MM.1S (cell line): ENCODE data around the gene ARFRP1.

ENCODE experiments used
- DNase-seq: peaks from one replicate; pipeline ENCODE4 v3.0.0-alpha.2; 2015
- H2AFZ ChIP-seq: fragments of 300-600 bp; sonication (generic); 2 replicates; pipeline ENCODE4 v1.6.0; 2016; ENCODE audit warnings: antibody characterized with exemption, low read length
- H3F3A ChIP-seq: fragments of 300-600 bp; sonication (generic); 2 replicates; pipeline ENCODE4 v1.6.1; 2016; ENCODE audit warnings: mild to moderate bottlenecking, antibody characterized with exemption, low read length, moderate library complexity, mixed read lengths; ENCODE audit not compliant: insufficient read depth
- H3K27ac ChIP-seq: fragments of 300-600 bp; sonication (generic); 2 replicates; pipeline ENCODE4 v1.5.1; 2016; ENCODE audit warnings: mild to moderate bottlenecking, low read length
- H3K27me3 ChIP-seq: fragments of 300-600 bp; sonication (generic); replicated peaks from 2 replicates; pipeline ENCODE4 v1.6.0; 2016; ENCODE audit warnings: low read length; ENCODE audit not compliant: insufficient read depth
- H3K36me3 ChIP-seq: fragments of 300-600 bp; sonication (generic); replicated peaks from 2 replicates; pipeline ENCODE4 v1.6.1; 2016; ENCODE audit warnings: mild to moderate bottlenecking, low read length, mixed read lengths; ENCODE audit not compliant: insufficient read depth
- H3K4me1 ChIP-seq: fragments of 300-600 bp; sonication (generic); 2 replicates; pipeline ENCODE4 v1.6.1; 2016; ENCODE audit warnings: low read length, mixed read lengths
- H3K4me2 ChIP-seq: fragments of 300-600 bp; sonication (generic); 2 replicates; pipeline ENCODE4 v1.6.0; 2016; ENCODE audit warnings: low read depth, low read length
- H3K4me3 ChIP-seq: fragments of 300-600 bp; sonication (generic); 2 replicates; pipeline ENCODE4 v1.5.1; 2016; ENCODE audit warnings: low read length, mixed read lengths
- H3K79me2 ChIP-seq: fragments of 300-600 bp; sonication (generic); 2 replicates; pipeline ENCODE4 v1.6.1; 2016; ENCODE audit warnings: mixed run types, low read length, mixed read lengths
- H3K9ac ChIP-seq: fragments of 300-600 bp; sonication (generic); 2 replicates; pipeline ENCODE4 v1.6.1; 2016; ENCODE audit warnings: low read length, mixed read lengths
- H3K9me2 ChIP-seq: fragments of 300-600 bp; sonication (generic); replicated peaks from 2 replicates; pipeline ENCODE4 v1.6.1; 2016; ENCODE audit warnings: mild to moderate bottlenecking, low read length, mixed read lengths; ENCODE audit not compliant: insufficient read depth
- H3K9me3 ChIP-seq: fragments of 300-600 bp; sonication (generic); replicated peaks from 2 replicates; pipeline ENCODE4 v1.6.1; 2016; ENCODE audit warnings: mild to moderate bottlenecking, low read length, mixed read lengths; ENCODE audit not compliant: insufficient read depth
- H4K20me1 ChIP-seq: fragments of 300-600 bp; sonication (generic); 2 replicates; pipeline ENCODE4 v1.6.1; 2016; ENCODE audit warnings: mild to moderate bottlenecking, low read length, moderate library complexity, mixed read lengths; ENCODE audit not compliant: insufficient read depth
- EZH2 ChIP-seq: fragments of 300-600 bp; sonication (generic); optimal IDR thresholded peaks from 2 replicates; pipeline ENCODE3; 2017; ENCODE audit warnings: low read depth, mild to moderate bottlenecking, antibody characterized with exemption, low read length, mixed read lengths
- EZH2phosphoT487 ChIP-seq: fragments of 300-600 bp; sonication (generic); IDR thresholded peaks from 2 replicates; pipeline ENCODE4 v1.6.1; 2018; ENCODE audit warnings: antibody characterized with exemption, low read length
- TF ChIP-seq, protein P1 (sequence below): fragments of 300-600 bp; sonication (generic); IDR thresholded peaks from 2 replicates; pipeline ENCODE4 v1.5.1; 2016; ENCODE audit warnings: antibody characterized with exemption, low read length, mixed read lengths

ARFRP1 gene

DNA sequence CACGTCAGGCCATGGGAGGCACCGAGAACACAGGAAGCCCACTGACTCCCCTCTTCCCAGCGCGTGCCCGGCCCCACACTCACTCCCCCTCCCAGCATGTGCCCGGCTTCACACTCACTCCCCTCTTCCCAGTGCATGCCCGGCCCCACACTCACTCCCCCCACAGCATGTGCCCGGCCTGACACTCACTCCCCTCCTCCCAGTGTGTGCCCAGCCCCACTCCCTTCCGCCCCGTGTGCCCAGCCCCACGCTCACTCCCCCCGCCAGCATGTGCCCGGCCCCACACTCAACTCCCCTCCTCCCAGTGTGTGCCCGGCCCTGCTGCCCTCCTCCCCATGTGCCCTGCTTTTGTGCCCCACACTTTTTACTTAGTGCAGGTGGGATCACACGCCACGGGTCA lies 39.9 kb downstream of the ARFRP1 start:
- no peak for DNase-seq
- H3K9me3 ChIP-seq, result no peaks in the 10 kb centered on the region
- H3K9ac ChIP-seq, result no peak overlapping the region
- TF ChIP-seq EZH2, result no peak
- no peaks in the 10 kb centered on the region for H3F3A ChIP-seq
- no peaks in the 10 kb centered on the region for H3K27me3 ChIP-seq
- H3K4me1 ChIP-seq, result no peaks in the 10 kb centered on the region
- no peaks in the 10 kb centered on the region; the same call in 1 of the 2 replicates for H3K36me3 ChIP-seq
- H4K20me1 ChIP-seq, result no peaks in the 10 kb centered on the region
- no peak overlapping the region for H3K4me3 ChIP-seq
- H3K9me2 ChIP-seq, result no peaks in the 10 kb centered on the region
- no peak overlapping the region for H2AFZ ChIP-seq
- no peaks in the 10 kb centered on the region for H3K79me2 ChIP-seq
- H3K4me2 ChIP-seq, result no peak overlapping the region
- H3K27ac ChIP-seq, result no peak overlapping the region

DNA sequence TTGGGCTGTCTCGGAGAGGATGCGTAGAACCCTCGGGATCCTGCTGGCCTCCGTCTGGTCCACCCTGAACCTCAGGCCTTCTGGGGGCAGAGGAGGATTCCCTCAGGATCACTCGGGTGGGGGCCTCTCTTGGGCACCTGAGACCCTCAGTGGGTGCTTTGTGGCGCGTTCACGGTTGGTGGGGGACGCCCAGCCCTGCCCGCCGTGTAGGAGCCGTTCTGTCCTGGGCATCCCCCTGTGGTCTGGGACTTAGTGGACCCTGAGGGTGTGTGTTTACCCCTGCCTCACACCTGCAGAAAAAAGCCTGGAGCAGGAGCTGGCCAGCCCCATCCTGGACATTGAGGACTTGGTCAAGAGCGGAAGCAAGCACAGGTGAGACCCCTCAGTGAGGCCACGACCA lies 42.1 kb downstream of the ARFRP1 start:
- H3K27ac ChIP-seq, result no peak overlapping the region
- no peaks in the 10 kb centered on the region for H3K4me1 ChIP-seq
- H3K4me3 ChIP-seq, result no peak overlapping the region
- no peaks in the 10 kb centered on the region; the same call in 1 of the 2 replicates for H3K36me3 ChIP-seq
- H3K9me3 ChIP-seq, result no peaks in the 10 kb centered on the region
- no peaks in the 10 kb centered on the region for H4K20me1 ChIP-seq
- no peaks in the 10 kb centered on the region for H3F3A ChIP-seq
- no peaks in the 10 kb centered on the region for H3K9me2 ChIP-seq
- no peak for DNase-seq
- H2AFZ ChIP-seq, result no peak overlapping the region
- no peak overlapping the region for H3K4me2 ChIP-seq
- peaks cover 7% of the 10 kb centered on the region; the same call in 1 of the 2 replicates for H3K79me2 ChIP-seq
- TF ChIP-seq EZH2phosphoT487 (no peak), EZH2 (no peak)
- TF ChIP-seq, protein P1, sequence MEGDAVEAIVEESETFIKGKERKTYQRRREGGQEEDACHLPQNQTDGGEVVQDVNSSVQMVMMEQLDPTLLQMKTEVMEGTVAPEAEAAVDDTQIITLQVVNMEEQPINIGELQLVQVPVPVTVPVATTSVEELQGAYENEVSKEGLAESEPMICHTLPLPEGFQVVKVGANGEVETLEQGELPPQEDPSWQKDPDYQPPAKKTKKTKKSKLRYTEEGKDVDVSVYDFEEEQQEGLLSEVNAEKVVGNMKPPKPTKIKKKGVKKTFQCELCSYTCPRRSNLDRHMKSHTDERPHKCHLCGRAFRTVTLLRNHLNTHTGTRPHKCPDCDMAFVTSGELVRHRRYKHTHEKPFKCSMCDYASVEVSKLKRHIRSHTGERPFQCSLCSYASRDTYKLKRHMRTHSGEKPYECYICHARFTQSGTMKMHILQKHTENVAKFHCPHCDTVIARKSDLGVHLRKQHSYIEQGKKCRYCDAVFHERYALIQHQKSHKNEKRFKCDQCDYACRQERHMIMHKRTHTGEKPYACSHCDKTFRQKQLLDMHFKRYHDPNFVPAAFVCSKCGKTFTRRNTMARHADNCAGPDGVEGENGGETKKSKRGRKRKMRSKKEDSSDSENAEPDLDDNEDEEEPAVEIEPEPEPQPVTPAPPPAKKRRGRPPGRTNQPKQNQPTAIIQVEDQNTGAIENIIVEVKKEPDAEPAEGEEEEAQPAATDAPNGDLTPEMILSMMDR, result no peak
- H3K9ac ChIP-seq, result no peak overlapping the region
- no peaks in the 10 kb centered on the region for H3K27me3 ChIP-seq

DNA sequence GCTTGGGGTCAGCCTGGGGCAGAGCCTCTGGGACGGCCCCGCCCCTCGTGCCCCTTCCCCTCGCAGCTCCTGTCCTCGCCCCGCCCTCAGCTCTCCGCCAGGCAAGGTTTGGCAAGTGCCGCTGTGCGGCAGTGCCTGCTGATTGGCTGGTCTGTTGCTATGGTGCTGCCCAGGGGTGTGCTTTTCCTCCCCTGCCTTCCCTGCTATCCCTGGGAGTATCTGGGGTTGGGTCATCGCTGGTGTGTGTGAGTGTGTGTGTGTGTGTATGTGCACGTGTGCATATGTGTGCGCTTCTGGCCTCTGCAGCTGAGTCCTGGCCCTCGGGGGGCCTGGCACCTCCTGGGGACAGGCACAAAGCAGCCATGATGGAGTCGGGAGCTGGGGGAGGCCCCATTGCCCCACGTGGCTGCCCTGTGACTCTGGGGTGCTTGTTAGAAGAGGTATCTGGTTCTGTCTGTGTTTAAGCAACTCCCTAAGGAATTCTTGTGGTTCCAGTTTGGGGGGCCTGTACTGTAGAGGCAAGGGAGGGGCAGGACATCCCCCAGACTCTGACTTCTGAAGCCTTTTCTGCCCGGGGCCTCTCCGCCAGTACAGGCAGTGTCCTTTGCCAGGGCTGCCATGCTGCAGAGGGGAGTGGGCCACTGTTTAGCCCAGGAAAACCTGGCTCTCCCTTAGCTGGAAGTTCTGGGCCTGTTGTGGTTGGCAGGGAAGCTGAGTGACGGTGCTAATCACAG lies 42.7 kb downstream of the ARFRP1 start:
- DNase-seq, result no peak
- Histone ChIP-seq H3K36me3 (no peaks in the 10 kb centered on the region; the same call in 1 of the 2 replicates), H3K27me3 (no peaks in the 10 kb centered on the region), H3K27ac (no peak overlapping the region), H3K4me2 (no peak overlapping the region), H4K20me1 (no peaks in the 10 kb centered on the region), H3K9me3 (no peaks in the 10 kb centered on the region), H3K4me3 (no peak overlapping the region), H3K79me2 (peaks cover 9% of the 10 kb centered on the region; the same call in 1 of the 2 replicates), H3F3A (no peaks in the 10 kb centered on the region), H3K4me1 (no peaks in the 10 kb centered on the region), H3K9ac (no peak overlapping the region), H2AFZ (no peak overlapping the region), H3K9me2 (no peaks in the 10 kb centered on the region)
- TF ChIP-seq EZH2 (no peak), EZH2phosphoT487 (no peak)
- TF ChIP-seq, protein P1, result no peak
